Activated gamma-delta T cell (primary cell): ENCODE measurements around the gene HDHD2.

Experiments
- DNase-seq: peaks from one replicate; lab custom pipeline; 2025; lab: John Stamatoyannopoulos, UW

HDHD2 gene

GRCh38 chr18:47062471-47062870 lies 87.8 kb downstream of the HDHD2 start:
- no peak for DNase-seq
